ENCODE data around the gene RFC2.

The RFC2 gene

DNA sequence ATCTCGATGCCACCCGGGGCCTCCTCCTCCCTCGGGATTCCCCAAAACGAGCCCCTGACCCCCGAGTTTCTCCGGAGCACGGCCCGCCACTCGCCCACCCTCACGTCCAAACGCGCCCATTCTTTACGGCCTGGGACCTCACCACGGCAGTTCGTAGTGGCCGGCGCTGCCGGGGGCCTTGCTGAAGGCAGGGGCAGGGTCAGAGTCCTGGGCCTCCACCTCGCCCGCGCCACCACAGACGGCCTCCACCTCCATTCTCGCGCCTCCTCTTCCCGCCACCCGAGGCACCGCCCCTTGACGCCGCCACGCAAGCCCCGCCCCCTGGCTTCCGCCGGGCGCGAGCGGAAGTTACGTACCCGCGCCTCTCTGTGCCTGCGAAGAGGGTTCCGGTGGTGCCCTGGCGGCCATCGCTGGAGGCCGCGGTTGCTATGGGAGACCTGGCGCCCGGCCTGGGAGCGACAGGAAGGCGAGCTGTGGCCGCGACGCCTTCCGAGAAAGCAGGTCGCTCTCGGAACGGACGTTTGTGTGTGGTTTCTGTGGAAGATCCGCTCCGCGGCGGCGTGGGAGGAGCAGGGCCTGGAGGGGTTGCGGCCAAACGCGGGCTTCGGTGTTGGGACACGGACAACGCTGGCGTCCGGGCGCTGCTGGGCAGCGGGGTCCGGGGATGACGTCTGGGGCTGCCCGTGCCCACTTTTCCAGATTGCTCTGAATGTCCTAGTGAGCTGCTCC is at the start of gene RFC2:
Gene RFC2 (minus strand): TSS at position 271 of the 729 bp plus-strand sequence. CDS start 16 bp downstream, at position 255.
- peak; percentile 86 to 88 for DNase-seq (ENCODE audit: low read depth in 2 of 2)

DNA sequence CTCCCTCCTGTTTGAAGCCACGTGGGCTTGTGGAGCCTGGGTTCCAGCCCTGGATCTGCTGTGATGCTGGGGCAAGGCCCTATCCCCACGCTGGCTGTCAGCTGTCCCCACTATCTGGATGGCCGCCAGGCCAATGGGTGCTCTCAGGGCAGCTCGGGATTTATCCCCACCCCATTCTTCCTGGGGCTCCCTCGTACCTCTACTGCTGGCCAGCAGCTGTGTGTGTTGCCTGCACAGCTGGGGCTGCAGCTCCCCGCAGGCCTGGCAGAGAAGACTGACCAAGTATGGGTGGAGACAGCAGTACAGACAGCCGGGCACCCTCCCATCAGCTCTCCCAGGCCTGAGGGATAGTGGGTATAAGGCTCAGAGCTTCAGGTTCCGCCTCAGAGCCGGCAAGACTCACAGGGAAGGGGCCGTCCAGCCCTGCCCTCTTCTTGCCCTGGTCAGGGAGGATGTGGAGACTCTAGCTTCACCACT is 48.6 kb upstream of the RFC2 start:
- DNase-seq (ENCODE audit: low read depth in 2 of 2), result no peak

DNA sequence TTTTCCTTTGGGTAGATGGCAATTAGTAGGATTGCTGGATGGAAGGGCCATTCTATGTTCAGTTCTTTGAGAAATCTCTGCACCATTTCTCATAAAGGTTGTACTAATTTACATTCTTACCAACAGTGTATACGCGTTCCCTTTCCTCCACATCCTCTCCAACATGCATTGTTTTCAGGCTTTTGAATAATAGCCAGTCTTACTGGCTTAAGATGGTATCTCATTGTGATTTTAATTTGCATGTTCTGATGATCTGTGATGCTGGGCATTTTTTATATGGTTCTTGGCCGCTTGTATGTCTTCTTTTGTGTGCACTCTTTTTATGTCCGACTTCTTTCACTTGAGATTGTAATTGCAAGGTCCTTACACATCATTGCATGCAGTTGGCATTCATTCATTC is 46.7 kb upstream of the RFC2 start:
- DNase-seq (ENCODE audit: low read depth in 2 of 2), result no peak

DNA sequence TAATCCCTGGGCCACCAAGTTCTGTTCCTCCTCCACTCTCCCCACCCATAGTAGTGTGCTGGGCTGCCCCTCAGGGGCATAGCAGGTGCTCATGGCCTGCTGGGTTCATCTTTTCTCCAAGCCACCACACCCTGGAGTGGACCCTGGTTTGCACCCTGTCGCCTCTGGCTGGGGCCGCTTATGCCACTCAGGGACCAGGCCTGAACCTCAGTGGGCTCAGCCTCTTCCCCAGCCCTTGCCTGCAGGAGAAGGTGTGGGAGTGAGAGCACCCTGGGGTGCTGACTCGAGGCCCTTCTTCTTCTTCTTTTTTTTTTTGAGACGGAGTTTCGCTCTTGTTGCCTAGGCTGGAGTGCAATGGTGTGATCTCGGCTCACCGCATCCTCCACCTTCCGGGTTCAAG is 45.2 kb upstream of the RFC2 start:
- no peak for DNase-seq (ENCODE audit: low read depth in 2 of 2)

DNA sequence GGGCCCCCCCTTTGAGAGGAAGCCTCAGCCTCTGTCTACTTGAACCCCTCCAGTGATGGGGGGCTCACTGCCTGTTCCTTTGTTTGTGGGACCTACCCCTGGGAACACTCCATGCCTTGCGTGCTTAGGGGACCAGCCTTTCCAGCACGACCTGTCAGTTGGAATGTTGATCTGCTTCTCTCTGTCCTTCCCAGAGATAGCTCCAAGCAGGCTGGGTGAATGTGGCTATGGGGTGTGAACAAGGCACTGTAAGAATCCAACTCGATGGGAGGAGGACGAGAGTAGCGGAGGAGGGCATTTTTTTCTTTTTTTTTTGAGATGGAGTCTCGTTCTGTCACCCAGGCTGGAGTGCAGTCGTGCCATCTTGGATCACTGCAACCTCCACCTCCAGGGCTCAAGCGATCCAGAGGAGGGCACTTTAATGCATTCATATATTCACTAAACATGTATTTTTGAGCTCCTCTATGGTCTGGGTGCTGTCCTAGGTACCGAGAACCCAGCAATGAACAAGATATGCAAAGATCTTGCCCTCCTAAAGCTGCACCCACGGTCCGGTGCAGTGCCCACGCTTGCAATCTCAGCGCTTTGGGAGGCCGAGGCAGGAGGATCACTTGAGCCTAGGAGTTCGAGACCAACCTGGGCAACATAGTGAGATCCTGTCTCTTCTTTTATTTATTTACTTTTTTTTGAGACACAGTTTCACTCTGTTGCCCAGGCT is 43.5 kb upstream of the RFC2 start:
- no peak for DNase-seq (ENCODE audit: low read depth in 2 of 2)

DNA sequence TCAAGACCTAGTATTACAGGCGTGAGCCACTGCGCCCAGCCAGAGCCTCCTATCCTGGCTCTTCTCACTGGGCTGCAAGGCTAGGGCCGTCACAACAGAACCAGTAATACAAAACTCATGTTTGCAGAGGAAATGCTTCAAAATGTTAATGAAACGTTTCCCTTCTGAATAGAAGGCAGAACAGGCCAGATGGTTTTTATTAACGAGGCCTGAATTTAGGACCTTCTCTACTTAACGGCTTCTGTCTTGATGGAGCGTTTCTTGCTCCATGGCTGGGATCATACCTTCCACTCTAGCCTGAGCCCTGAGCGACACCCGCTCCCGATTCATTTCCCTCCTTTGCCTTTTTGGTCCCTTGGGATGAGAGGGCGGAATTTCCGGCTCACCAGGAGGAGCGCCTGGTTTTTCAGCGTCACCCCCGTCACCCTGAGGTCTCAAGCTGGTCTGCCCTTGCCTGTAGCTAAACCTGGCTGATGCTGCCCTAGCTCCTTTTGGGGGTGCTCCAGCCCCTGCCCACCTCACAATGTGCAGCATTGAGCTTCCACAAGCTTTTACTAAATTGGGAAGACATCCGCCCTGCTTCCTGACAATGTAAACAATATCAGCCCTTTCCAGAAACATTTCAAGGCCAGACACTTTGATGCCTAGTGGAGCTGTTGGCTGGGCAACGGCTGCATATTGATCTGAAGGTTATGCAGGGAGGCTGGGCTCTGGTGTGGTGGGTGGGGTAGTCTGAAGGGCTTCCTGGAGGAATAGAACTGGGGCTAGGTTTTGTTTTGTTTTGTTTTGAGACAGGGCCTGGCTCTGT is 40.2 kb upstream of the RFC2 start:
- DNase-seq (ENCODE audit: low read depth in 2 of 2), result peak; percentile 84 to 86

DNA sequence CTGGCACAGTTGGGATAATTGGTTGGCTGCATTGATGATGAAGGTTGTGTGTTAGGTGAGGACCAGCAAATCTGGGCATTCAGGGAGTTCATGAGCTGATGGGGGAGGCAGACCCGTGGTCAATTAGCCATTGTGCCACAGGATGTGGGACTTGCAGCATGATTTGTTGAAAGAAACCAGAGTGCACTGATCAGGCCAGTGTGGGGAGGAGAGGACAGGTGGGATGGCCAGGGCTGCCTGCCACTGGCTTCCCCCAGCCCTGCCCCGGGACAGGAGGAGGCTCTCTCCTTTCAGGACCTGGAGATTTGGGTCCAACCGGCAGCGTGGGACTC is 39.3 kb upstream of the RFC2 start:
- no peak for DNase-seq (ENCODE audit: low read depth in 2 of 2)

DNA sequence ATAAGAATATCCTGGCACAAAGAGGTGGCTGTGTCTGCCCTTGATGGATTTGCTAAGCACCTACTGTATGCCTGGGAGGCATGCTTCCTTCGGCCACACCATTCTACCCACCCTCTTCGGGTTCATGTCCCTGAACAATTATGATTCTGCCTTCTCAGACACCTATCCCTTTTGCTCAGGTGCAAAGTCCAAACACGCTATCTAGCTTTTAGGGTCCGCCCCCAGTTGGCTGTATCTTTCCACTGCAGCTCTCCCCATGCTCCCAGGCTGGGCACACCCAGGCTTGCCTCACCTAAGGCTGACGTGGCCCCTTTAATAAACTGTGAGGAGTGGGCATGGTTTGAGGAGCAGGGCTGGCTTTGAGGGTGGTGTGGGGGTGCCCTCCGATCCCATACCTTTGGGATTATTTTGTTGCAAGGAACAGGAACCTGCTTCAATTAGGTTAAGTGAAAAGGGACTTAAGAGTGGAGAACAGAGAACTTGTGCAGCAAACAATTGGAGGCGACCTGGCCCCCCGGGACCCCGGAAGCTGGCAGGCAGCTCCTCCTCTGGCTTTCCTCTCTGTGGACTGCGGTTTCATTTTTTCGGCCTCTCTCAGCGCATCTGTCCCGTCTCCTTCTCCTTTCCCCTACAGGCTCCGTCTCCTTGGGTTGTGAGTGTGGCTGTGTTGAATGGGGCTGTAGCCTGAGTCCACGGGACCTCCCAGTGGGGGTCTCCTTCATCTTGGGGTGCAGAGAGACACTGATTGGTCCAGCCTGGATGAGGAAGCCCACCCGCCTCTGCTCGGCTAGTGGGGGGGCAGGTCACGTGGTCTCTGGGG is 38.8 kb upstream of the RFC2 start:
- no peak for DNase-seq (ENCODE audit: low read depth in 2 of 2)

DNA sequence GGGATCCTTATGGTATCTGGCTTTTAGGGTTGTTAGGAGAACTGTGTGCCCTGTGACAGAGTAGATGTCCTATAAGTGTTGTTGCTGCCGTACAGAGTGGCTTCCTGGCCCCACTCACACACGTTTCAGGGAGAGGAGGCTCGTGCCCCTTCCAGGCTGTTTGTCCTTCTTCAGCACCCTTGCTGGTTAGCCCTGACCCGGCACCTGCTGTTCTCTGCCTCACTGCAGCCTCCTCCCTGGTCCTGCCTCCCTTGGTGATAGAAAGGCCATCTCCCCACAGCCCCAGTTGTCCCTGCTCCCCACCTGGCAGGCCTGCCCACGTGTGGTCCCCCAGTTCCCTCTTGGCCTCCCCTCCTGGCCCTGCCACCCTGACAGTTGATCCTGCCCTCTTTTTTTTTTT is 37.3 kb upstream of the RFC2 start:
- DNase-seq (ENCODE audit: low read depth in 2 of 2), result no peak

DNA sequence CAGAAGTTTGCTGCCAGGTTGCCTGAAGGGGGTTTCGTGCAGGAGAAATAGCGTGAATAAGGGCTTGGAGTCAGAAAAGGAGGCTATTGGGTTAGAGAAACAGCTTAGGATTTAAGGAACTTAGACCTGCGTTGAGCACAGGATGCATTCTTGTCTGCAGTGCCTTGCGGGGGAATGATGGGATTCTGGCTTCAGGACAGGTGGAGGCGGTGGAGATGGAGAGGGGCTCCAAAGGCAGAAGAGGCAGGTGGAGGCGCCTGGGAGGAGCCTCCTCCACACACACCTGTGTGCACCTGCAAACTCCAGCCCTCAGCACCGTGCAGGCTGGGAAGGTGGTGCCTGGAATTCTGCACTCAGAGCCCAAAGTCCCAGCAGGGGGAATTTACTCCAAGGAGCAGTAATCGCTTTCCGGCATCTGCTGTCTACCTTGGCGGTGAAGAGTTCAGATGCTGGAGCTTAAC is 36.8 kb upstream of the RFC2 start:
- no peak for DNase-seq (ENCODE audit: low read depth in 2 of 2)

DNA sequence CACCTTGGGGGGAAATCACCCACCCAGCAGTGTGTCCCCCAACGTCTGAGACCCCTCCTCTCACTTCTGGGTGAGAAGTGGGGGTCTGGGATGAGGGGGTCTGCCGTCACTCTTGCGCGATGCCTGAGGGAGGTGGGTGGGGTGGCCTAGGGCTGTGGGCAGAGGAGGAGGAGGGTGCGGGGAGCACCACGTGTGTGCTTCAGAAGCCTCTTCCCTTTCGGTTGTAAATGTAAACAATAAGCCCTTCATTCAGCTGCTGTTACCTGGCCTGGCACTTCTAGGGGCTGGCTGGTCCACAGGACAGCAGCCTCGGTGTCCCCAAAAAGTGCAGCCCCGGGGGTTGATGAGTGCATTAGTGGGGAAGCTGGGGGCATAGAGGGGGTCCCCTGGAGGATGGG is 36.4 kb upstream of the RFC2 start:
- no peak for DNase-seq (ENCODE audit: low read depth in 2 of 2)

DNA sequence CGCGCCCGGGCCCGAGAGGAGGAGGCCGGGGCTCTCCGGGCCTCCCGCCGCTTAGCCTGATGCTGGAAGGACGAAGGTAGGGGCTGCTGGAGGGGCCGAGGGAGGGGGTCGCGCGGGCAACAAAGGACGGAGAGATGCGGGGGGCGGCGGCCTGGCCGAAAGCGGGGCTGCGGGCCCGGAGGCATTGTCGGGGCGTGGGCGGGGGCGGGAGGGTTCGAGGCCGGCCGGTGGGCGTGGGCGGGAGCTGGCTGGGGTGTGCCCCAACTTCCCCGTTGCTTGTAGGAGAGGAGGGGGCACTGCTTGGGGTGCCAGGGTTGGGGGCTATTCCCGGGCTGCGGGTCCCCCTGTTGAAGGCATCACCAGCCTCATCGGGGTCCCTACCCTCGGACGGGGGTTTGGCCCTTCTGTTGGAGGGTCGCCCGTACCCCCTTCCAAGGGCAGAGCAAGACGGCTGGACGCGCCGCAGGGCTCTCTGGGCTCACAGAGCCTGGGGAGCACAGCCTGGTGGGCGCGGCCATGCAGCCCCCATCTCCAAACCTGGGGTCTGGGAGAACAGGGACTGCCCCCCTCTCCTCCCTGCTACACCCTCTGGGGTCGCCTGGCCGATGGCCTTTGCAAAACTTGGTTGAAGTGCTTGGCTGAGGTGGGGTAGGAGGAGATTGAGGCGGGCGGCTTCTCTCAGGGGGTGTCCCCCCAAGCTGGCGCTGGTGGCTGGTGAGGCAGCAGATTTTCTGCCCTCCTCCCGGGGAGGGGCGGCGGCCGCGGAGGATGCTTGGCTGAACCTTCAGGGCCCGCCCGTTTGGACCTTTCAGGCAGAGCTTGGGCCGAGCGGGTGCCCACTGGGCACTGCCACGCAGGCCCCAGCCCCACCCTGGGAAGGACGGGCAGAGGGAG is 35.7 kb upstream of the RFC2 start:
- DNase-seq (ENCODE audit: low read depth in 2 of 2), result no peak

DNA sequence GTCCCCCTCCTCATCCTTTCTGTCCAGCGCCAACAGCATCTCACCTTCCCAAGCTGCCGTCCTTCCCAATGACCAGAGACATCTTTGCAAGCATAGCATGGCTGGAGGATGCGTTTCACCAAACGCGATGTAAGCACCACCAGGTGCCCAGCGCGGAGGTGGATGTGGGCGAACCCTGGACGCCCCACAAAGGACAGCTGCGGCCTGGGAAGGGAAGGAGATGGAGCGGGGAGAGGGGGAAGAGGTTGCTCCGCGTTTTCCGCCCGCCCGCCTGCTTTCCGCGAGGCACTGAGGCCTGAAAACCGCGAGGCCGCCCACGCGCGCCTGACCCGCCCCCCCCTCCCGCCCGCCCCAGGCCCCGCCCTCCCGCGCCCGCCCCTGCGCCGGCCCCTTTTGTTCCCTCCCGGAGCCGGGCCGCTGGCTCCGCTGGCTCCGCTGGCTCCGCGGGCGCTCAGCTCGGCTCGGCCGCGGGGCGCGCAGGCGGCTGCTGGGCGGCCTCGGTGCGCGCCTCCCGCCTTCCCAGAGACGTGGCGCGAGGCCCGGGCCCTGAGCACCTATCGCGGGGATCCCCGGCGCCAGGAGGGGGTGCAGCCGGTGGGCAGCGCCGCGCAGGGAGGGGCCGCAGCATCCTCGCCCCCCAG is 34.9 kb upstream of the RFC2 start, which contains the start of gene CLIP2:
Gene CLIP2 (plus strand): TSS at position 390 of the 641 bp plus-strand sequence. CDS start 28,140 bp downstream, outside the sequence.
- DNase-seq (ENCODE audit: low read depth in 2 of 2), result peak; percentile 58 to 61

DNA sequence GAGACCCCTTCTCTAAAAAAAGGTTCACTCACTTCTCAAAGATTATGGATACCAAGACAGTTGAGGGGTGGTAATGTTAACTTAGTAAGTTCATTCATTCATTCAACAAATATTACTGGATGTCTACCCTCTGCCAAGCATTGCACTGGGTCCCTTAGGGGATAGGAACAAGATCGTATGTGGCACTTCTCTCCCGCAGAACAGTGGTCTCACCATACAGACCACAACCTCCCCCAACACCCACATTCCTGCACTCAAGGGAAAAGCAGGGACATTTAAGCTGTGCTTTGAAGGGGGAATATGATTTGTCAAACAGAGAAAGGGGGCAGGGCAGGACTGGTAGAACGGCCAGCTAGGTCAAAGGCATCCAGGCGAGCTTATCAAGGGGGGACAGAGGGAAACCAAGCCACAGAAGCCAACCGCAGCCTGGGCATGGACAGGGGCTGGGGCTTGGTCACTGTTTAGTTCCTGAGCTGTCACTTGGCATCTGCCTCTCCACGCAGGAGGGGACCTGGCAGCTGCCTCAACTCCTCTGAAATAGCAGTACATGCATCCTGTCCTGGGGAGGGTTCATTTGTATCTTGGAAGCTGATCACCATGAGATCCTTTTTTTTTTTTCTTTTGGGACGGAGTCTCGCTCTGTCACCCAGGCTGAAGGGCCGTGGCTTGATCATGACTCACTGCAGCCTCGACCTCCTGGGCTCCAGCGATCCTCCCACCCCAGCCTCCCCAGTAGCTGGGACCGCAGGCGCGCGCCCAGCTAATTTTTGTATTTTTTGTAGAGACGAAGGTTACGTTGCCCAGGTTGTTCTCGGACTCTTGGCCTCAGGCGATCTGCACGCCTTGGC is 34.1 kb upstream of the RFC2 start:
- no peak for DNase-seq (ENCODE audit: low read depth in 2 of 2)

DNA sequence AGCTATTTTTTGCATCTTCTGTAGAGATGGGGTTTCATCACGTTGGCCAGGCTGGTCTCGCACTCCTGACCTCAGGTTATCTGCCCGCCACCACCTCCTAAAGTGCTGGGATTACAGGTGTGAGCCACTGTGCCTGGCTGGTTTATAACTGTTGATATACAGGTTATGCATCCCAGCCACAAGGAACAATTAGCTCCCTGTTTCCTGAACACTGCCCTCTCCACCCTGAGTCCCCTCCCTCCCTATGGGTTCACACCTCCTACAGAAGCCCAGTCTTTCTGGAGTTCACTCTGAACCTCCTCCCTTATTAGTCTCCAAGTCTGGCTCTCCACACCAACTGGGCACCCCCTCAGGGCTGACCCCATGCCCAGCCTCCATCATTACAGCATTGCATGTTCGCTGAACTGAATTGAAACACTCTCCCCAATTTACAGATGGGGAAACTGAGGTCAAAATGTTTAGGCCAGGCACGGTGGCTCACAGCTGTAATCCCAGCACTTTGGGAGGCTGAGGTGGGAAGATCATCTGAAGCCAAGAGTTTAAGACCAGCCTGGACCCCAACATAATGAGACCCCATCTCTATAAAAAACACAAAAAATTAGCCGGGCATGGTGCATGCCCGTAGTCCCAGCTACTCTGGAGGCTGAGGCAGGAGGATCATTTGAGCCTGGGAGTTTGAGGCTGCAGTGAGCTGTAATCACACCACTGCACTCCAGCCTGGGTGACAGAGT is 33.3 kb upstream of the RFC2 start:
- DNase-seq (ENCODE audit: low read depth in 2 of 2), result no peak

DNA sequence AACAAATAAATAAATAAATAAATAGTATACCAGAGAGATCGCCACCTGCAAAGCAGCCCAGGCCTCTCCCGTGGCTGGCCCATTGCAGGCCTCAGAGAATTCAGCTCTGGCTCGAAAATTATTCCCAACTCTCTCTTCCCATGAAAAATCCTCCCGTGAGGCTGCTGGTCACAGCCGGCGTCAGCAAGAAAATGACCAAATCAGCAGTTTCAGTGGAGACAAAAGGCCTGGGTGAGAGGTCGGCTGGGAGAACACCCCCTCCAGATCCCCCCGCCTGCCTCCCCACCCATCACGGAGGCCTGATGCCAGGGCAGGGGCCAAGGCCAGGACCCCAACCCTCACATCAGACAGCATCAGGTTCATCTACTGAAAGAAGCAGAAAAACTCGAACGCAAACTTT is 31.9 kb upstream of the RFC2 start:
- no peak for DNase-seq (ENCODE audit: low read depth in 2 of 2)

DNA sequence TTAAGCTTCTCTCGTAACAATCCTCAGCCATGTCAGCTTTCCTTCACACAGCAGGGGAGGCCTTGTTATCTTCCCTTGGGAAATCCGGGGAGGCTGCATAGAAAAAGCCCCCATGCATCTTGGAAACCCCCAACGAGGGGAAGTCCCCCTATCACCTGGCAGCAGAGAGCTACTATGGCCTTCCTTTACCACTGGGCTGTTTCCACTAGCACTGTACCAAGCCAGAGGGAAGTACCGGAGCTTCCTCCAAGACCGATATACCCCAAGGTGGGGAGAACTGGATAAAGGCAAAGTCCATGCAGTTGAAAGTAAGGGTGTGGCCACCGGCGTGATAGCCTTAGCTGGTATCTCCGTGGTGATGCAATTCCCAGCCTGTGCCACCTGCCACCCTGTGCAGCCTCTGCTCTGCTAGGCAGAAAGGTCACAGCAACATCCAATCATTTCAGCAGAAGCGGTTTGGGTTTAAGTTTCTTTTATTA is 30.6 kb upstream of the RFC2 start:
- DNase-seq (ENCODE audit: low read depth in 2 of 2), result no peak

DNA sequence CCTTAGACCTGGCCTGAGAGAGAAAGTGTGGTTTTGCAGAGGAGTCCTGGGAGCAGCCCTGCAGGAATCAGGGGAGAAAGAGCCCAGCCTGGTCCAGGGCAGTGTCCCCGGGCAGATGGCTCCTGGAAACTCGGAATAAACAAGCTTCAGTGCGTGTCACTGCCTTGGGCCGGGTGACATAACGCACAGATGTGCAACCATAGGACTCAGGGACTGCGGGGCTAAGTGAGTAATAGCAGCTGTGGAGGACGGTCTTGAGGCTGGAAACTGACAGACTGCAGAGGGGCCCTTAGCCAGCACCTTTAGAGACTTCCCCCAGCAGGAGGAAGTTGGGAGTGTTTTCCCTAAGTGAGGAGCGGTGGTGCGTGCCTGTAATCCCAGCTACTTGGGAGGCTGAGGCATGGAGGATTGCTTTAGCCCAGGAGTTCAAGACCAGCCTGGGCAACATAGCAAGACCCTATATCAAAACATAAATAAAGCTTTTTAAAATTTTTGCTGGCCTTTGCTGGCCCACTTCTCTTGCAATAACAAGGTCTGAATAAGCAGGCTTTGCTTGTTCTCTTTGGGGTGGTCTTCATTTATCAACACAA is 29.8 kb upstream of the RFC2 start:
- no peak for DNase-seq (ENCODE audit: low read depth in 2 of 2)
